GM19023 (cell line): ENCODE measurements around the gene FALEC.

Source experiments
- ATAC-seq: cut with Tn5 transposase; IDR thresholded peaks from one replicate; pipeline ENCODE4 v1.9.1; 2021; ENCODE audit warnings: mild to moderate bottlenecking, moderate library complexity; ENCODE audit not compliant: unreplicated experiment

The FALEC gene

DNA sequence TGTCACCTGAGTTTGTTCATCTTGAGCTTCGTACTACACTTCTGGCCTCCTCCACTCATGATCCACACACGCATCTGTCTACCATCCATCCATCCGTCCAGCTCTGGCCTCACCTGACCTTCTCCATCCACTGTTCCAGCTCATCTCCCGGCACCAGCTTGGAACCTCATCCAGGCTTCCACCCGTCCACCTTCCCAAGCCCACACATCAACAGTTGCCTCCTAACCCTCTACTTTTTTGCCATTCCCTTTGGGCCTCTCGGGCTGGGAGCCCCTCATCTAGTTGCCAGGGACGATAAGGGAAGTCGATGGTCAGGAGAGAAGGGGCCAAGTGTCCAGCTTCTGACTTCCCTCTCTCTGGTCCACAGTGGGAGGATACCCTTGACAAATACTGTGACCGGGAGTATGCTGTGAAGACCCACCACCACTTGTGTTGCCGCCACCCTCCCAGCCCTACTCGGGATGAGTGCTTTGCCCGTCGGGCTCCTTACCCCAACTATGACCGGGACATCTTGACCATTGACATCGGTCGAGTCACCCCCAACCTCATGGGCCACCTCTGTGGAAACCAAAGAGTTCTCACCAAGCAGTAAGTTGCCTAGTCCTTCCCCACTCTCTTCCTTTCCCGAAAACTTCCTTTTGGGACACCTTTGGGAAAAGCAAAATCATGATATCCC is 3.4 kb upstream of the FALEC start:
- ATAC-seq = no peak

DNA sequence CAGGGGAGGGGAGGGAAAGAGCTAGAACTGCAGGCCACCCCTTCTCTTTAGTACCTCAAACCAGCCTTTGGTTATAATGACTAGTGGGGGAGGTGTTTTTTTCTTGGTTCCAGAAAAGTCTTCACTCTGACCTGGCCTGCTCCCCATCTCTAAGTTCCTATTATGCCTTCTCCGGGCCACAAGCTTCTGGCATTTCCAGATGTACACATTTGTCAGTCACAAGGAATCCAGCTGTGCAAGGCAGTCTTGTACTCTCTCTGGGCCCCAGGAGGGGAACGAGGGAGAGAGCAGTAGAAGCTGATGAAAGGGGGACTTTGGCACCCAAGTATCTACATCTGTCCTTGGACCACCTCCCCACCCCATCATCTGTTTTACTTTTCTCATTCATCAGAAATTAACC is 2.7 kb upstream of the FALEC start:
- no peak for ATAC-seq

DNA sequence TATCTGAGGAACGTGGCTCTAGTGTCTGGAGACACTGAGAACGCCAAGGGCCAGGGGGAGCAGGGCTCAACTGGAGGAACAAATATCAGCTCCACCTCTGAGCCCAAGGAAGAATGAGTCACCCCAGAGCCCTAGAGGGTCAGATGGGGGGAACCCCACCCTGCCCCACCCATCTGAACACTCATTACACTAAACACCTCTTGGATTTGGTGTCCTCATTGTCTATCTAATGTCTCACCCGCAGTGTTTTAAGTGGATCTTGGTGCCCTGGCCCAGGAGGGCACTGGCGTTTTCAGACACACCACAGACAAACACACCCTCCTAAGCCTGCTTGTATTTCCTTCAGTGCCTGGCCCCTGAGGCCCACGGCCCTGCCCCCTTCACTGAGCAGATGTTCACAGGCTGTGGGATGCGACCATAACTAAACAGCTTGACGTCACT is 2.2 kb upstream of the FALEC start:
- ATAC-seq = no peak

GRCh38 chr1:150514260-150514659 is 1.3 kb upstream of the FALEC start:
- ATAC-seq = no peak

DNA sequence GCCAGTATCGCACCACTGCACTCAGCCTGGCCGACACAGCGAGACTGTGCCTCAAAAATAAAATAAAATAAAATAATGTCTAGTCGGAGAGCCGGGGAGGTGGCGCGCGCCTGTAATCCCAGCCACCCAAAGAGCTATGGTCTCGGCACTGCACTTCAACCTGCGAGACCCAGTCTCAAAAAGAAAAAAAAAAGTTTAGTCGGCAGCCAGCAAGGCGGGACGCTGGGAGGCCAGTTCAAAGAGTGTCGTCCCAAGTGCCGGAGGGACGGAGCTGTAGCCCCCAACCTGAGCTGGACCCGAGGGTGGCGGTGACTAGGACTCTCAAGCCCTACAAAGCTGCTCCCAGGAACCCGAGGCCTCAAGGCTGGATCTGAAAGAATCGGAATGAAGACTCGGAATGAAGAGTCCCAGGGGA is 632 bp upstream of the FALEC start:
- ATAC-seq = no peak

GRCh38 chr1:150516050-150516591 is 569 bp downstream of the FALEC start:
- no peak for ATAC-seq

- no peak for ATAC-seq
These were observed 1.1 kb downstream of the FALEC start for GRCh38 chr1:150516616-150517015.

DNA sequence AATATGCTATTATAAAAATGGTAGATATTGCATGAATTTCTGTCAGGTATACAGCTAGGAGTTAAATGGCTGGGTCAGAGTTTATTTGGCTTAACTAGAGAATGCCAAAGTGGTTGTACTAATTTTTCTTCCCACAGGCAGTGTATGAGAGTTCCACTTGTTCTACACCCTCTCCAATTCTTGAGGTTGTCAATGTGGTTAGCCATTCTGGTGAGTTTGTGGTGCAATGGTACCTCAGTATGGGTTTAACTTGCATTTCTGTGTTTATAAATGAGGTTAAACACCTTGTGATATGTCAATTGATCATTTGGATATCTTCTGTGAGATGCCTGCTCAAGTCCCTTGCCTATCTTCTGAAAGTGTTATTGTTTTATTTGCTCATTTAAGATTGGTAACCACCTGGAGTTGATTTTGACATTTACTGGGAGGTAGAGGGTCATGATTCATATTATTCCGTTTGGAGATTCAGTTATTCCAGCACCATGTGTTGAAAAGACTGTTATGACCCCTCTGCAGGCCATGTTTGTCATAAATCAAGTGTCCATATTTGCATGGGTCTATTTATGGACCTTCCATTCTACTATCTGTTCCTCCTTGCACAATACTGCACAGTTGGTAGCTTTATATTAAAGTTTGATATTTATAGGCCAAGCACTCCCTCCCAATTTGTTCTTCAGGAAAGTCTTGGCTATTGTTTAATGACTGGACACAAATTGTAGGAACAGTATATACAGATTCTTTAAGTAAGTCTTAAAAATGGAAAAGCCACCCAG is 5.8 kb downstream of the FALEC start:
- ATAC-seq = no peak

DNA sequence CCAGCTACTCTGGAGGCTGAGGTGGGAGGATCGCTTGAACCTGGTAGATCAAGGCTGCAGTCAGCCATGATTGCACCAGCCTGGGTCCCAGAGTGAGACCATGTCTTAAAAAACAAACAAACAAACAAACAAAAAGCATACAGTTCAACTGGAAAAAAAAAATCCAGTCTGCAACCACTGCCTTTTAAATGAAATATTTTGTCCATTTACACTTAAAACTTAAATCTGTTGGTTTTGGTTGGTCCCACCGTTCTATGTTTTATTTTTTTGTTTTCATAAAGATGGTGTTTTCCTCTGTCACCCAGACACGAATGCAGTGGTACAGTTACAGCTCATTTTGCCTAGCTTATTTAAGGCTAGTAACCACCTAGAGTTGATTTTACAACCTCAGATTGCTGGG is 9.8 kb downstream of the FALEC start:
- no peak for ATAC-seq

GRCh38 chr1:150528196-150528595 is 12.6 kb downstream of the FALEC start:
- no peak for ATAC-seq

GRCh38 chr1:150529017-150529416 is 13.5 kb downstream of the FALEC start:
- no peak for ATAC-seq

- ATAC-seq = no peak
These were observed 15.1 kb downstream of the FALEC start for GRCh38 chr1:150530491-150531159.

DNA sequence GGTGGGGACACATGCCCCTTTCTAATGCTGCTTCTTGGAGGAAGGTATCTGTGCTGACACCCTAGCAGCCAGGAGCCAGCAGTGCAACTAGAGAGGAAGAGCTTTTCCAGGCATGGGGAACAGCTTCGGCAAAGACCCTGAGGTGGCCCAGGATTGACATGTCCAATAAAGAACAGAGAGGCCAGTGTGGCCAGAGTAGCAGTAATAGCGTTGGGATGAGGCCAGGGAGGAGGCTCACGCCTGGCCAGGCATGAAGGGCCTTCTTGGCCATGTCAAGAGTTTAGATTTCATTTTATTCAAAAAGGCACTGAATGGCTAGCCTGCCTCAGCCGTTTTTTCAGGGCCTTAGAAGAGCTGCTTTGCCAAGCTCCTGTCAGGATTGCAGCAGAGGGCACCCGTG is 17.3 kb downstream of the FALEC start:
- no peak for ATAC-seq

DNA sequence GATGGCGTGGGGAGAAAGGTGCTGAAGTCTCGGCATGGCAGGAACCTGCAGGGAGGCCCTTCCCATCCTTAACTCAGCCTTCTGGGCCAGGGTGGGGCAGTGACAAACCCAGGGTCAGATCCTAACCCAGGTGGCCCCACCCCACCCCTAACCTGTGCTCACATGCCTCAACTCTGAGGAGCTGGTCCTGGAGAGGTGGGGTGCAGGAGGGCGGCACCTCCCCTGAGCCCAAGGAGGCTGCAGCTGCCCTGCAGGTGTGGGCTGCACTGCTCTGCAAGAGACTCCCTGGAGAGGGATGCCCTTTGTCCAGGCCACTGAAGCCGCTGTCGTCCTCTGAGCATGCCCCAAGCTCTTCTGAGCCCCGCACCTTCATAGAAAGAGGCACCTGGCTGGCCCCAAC is 18.4 kb downstream of the FALEC start:
- ATAC-seq = no peak

- no peak for ATAC-seq
These were observed 20.1 kb downstream of the FALEC start for GRCh38 chr1:150535511-150536287.

- ATAC-seq = no peak
These were observed 21.5 kb downstream of the FALEC start for GRCh38 chr1:150536836-150537731.

DNA sequence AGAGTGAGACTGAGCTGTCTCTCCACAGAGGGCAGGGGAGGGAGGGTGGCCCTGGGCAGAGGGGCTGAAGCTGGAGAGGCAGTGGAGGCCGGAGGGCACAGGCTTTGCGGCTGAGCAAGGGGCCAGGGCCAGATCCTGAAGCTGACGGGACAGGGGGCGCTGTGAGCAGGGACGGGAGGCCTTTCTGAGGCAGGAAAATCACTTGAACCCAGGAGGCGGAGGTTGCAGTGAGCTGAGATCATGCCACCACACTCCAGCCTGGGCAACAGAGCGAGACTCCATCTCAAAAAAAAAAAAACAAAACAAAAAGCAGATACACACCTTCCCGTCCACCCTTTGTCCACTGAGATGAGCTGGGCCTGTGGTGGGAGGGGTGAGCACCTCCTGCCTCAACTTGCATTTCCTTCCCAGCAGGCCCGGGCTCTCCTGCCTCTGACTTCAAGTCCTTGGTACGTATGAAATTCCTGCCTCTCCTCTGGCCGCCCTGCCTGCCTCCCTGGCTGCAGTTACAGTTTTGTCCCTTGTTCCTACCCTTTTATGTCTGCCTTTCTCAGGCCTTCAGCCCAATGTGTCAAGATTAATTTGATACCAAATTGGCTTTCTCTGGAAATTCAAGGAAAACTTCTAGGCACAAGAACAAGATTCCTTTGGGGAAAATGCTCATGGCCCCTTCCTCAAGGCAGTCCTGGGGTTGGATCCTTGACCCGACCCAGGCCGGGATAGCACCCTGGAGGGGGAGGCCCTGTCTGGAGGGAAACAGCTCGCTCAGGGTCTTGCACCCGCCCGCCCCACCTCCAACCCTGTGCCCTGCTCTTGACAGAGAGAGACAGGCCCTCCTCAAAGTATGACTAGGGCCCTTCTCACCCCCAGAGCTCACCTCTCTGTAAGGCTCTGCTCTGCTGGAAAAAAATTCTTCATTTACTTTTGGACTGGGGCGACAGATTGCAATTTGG is 22.5 kb downstream of the FALEC start:
- ATAC-seq = no peak

DNA sequence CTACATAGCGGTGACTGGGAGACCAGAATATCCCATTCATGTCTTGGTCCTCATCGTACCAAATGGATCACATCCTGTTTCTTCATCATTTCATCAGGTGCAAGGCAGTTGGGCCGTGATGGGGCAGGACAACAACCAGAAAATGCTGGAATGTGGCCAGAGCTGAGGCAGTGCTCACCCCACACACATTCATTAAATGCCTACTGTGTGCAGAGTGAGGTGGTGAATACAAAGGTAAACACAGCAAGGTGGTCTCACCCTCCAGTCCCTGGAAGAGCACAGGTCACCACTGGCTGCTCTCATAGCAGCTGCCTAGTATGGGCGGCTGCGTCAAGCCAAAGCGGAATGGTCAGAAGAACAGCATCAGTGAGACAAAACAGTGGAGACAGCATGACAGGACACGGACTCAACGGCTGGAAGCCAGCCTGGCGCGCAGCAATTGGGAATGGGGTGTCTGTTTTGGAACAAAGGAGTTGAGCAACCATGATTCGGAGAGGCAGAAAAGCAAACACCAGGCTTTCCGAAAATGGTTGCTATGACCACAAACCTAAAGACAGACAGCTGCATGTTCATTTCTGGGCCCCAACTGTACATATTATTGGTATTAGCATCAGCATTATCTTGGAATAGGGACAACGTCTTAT is 28.1 kb downstream of the FALEC start:
- ATAC-seq = no peak
